HFF-Myc (cell line): ENCODE measurements around the gene GNAS-AS1.

Experiments
- DNase-seq: peaks from one replicate; pipeline ENCODE4 v3.0.0-alpha.2; 2011; ENCODE audit warnings: low read depth; ENCODE audit errors: extremely low read depth
- H3K4me3 ChIP-seq: replicated peaks from 2 replicates; pipeline ENCODE4 v1.5.1; 2011; ENCODE audit warnings: low read depth, mild to moderate bottlenecking, control low read depth, low read length
- TF ChIP-seq, protein P1 (sequence below): IDR thresholded peaks from 2 replicates; pipeline ENCODE4 v1.5.1; 2012; ENCODE audit warnings: mild to moderate bottlenecking, low read depth, low read length, control low read depth; ENCODE audit errors: missing control alignments

GNAS-AS1 gene

DNA sequence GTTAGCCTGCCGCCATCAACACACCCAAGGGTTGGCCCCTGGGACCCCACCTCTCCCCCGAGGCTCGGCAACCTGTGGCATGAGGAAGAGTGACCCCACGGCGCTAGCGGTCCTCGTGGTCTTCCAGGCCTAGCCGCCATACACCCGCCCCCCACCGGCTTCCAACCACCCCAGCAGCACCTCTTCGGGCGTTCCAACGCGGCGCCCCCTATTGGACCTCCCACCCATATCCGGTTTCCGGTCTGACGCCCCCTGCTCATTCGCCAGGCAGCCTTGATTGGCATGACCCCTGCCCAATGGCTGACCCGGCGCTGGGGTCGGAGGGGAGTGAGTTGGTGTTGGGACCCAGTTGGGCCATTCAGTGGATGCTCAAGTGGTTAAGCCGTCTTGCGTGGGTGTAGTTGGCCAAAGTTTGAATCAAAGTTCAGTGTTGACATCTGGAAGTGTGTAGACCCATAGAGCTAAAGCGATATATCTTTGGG is at the start of gene GNAS-AS1:
GNAS-AS1 (minus strand) TSS at position 210 of the 482 bp plus-strand sequence.
- DNase-seq = peak; percentile 48
- H3K4me3 ChIP-seq = peak within 1 kb of the TSS; percentile 75
- TF ChIP-seq, protein P1, sequence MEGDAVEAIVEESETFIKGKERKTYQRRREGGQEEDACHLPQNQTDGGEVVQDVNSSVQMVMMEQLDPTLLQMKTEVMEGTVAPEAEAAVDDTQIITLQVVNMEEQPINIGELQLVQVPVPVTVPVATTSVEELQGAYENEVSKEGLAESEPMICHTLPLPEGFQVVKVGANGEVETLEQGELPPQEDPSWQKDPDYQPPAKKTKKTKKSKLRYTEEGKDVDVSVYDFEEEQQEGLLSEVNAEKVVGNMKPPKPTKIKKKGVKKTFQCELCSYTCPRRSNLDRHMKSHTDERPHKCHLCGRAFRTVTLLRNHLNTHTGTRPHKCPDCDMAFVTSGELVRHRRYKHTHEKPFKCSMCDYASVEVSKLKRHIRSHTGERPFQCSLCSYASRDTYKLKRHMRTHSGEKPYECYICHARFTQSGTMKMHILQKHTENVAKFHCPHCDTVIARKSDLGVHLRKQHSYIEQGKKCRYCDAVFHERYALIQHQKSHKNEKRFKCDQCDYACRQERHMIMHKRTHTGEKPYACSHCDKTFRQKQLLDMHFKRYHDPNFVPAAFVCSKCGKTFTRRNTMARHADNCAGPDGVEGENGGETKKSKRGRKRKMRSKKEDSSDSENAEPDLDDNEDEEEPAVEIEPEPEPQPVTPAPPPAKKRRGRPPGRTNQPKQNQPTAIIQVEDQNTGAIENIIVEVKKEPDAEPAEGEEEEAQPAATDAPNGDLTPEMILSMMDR = peak; percentile 10

DNA sequence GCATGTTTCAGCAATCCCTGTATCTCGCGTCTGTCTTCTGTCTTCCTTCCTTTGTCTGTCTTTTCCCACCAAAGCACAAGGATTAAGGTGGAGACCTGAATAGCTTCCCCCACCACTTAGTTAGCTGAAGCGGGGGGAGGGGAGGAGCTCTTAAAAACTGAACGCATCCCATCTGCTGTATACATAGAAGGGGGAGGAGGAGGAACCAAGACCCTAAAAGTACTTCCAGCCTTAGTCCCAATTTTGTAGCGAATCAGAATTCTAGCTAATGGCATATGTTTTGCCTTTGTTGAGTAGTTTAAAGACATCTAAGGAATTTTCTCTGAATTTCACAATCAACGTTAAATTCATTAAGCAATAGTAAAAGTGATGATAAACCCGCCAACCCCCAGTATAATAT is 49.7 kb upstream of the GNAS-AS1 start:
- TF ChIP-seq, protein P1 = no peak
- H3K4me3 ChIP-seq = no peak overlapping the region
- no peak for DNase-seq

DNA sequence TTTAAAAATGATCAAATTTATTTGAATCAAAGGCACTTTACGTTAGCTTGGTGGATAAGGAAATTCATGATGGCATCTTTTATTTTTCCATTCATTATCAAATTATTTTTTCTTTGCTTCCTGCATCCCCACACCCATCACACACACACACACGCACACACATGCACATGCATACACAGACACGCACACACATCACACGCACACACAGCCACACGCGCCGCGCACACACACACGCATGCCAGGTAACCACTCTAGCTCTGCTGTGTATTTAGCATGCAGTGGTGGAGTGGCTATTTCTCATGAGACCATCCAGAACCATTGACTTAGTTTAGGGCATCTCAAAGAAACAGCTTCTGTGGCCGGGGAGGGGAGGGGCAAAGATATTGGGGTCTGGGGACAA is 48.8 kb upstream of the GNAS-AS1 start:
- TF ChIP-seq, protein P1 = no peak
- DNase-seq = no peak
- no peak overlapping the region for H3K4me3 ChIP-seq

DNA sequence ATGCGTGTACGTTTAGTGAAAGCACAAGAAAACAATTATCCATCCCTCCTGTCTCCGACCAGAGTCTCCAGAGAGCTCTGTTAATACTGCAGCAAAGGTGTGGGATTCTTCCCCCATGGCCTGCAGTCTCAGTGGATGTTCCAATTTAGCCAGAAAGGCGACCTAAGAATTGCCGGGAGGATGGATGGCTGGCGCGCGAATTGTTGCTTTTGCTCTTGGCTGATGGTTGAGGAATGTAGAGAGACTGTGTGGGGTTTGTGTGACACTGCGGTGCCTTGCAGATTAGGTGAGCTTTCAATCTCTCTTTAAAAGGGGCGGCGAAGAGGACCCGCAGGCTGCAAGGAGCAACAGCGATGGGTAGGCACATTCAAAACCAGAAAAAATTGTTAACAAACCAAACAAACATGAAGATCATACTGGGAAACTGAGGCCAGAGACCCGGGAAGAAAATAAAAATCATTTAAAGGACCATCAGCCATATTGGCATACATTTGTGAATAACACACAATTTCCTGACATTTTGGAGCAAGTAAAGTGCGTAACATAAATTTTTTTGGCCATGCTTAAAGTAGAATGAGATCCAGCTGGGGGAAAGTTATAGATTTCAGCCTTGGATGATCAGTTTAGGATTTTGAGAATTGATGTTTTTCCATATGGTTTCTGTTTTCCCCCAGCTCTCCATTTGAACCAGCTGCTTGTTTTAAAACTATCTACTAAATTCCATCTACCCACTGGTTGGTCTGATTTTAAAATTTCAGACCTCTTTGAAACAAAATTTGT is 48.1 kb upstream of the GNAS-AS1 start:
- no peak overlapping the region for H3K4me3 ChIP-seq
- TF ChIP-seq, protein P1 = no peak
- DNase-seq = no peak

DNA sequence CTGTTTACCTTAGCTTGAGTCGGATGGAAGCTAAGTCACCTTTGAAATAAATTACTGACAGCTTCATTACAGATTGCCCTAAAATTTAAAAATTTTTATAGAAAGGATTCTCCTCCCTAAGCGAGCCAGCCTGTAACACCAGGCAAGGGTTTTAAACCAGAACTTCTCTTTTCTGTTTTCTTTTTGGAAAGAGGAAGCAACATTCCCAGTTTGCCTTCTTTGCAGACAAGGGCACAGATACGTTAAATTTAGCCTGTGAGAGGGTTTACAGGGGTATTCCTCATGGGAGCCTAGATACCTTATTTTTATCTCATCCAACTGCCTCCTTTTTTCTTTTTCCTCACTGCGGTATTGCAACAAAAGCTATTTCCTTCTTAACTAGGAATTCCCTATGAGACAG is 46.8 kb upstream of the GNAS-AS1 start:
- H3K4me3 ChIP-seq = no peak overlapping the region
- TF ChIP-seq, protein P1 = no peak
- DNase-seq = no peak

DNA sequence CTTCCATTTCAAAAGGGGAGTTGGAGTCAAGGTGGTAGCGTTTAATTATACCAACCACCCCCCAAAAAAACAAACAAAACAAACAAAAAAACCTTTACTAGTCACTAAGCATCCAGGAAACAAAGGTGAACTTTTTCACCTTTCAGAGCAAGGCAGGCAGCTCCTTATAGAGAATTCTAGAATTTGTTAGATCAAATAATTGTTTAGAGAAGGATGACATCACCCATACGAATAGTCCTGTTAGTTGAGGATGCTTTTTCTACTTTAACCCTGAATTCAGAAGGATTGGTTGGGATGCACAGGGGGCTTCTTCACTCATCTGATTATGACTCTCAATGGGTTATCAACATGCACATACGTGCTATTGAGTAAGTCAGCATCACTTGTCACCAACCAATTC is 46.1 kb upstream of the GNAS-AS1 start:
- TF ChIP-seq, protein P1 = no peak
- no peak overlapping the region for H3K4me3 ChIP-seq
- DNase-seq = no peak
